ENCODE results near the gene DUSP1.

DNA sequence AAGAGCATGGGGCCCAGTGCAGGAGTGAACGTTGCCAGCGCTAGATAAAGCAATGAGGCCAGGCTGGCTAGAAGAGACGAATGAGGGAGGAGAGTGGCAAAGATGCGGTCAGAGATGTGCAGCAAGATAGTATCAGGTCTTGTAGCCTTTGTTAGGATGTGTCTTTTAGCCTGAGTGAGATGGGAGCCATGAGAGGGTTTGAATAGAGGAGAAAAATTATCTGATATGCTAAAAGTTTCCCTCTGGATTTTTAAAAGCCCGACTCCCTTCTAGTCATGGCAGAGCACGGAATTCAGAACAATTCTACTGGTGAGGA lies 12.2 kb downstream of the DUSP1 start:
- TF ChIP-seq, protein P1, sequence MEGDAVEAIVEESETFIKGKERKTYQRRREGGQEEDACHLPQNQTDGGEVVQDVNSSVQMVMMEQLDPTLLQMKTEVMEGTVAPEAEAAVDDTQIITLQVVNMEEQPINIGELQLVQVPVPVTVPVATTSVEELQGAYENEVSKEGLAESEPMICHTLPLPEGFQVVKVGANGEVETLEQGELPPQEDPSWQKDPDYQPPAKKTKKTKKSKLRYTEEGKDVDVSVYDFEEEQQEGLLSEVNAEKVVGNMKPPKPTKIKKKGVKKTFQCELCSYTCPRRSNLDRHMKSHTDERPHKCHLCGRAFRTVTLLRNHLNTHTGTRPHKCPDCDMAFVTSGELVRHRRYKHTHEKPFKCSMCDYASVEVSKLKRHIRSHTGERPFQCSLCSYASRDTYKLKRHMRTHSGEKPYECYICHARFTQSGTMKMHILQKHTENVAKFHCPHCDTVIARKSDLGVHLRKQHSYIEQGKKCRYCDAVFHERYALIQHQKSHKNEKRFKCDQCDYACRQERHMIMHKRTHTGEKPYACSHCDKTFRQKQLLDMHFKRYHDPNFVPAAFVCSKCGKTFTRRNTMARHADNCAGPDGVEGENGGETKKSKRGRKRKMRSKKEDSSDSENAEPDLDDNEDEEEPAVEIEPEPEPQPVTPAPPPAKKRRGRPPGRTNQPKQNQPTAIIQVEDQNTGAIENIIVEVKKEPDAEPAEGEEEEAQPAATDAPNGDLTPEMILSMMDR (conservative IDR thresholded peaks at IDR 0.05 in 1 of 2, IDR thresholded peaks at IDR 0.05 in 1 of 2; ENCODE audit: extremely low read depth in 1 of 2, insufficient read depth in 1 of 2, low read depth in 1 of 2, low read length in 2 of 2), result no peak
- no peak for TF ChIP-seq EZH2 (IDR thresholded peaks at IDR 0.05; ENCODE audit: borderline replicate concordance, low read length)

Measured in mammary epithelial cell (primary cell).